H1 (cell line): ENCODE data around the gene MYORG. TPM values are rescaled to one million over a fixed set of nuclear protein-coding genes. Genes with fewer than 3 reads are reported as not detected.

ENCODE experiments used
- CTCF ChIA-PET: fragments of 300-600 bp; sonication (Branson Sonifier 250); formaldehyde crosslinking; loops from one replicate; lab custom pipeline; 2021; ENCODE audit not compliant: partially characterized antibody; lab: Charles Lee
- POLR2A ChIA-PET: fragments of 300-600 bp; sonication (Branson Sonifier 250); formaldehyde crosslinking; loops from one replicate; lab custom pipeline; 2021; ENCODE audit warnings: inconsistent platforms; ENCODE audit not compliant: partially characterized antibody; lab: Charles Lee
- DNase-seq, 2 experiments: peaks; one replicate each; pipeline versions ENCODE4 v3.0.0 to v3.0.0-alpha.2; 2010 to 2022; ENCODE audit warnings: low spot score in 2 of 2, low read depth in 1 of 2, mixed read lengths in 1 of 2
- FAIRE-seq: peaks from 2 replicates; lab custom pipeline; 2011; peaks lifted over from hg19 to GRCh38; lab: Jason Lieb, UNC
- H2AFZ ChIP-seq: 2 replicates; pipeline ENCODE4 v1.8.1; 2012; ENCODE audit warnings: low read length, inconsistent platforms
- H2AK5ac ChIP-seq: 2 replicates; pipeline ENCODE4 v1.6.1; 2013; ENCODE audit warnings: low read depth, low read length
- H2BK120ac ChIP-seq: replicated peaks from 2 replicates; pipeline ENCODE3; 2013; ENCODE audit warnings: low read depth, low read length, inconsistent platforms
- H2BK12ac ChIP-seq: 2 replicates; pipeline ENCODE4 v1.6.1; 2013; ENCODE audit warnings: low read depth, low read length
- H2BK15ac ChIP-seq: 2 replicates; pipeline ENCODE4 v1.6.1; 2013; ENCODE audit warnings: low read length
- H2BK20ac ChIP-seq: 2 replicates; pipeline ENCODE4 v1.6.1; 2013; ENCODE audit warnings: low read length
- H2BK5ac ChIP-seq: 2 replicates; pipeline ENCODE4 v1.6.1; 2013; ENCODE audit warnings: low read depth, low read length
- H3K14ac ChIP-seq: 2 replicates; pipeline ENCODE4 v1.6.1; 2013; ENCODE audit warnings: inconsistent platforms; ENCODE audit not compliant: insufficient read length
- H3K18ac ChIP-seq: 2 replicates; pipeline ENCODE4 v1.6.1; 2013; ENCODE audit warnings: low read length; ENCODE audit errors: extremely low read depth
- H3K23ac ChIP-seq: 2 replicates; pipeline ENCODE4 v1.6.1; 2013; ENCODE audit warnings: inconsistent platforms; ENCODE audit not compliant: insufficient read length
- H3K23me2 ChIP-seq: 2 replicates; pipeline ENCODE4 v1.6.1; 2013; ENCODE audit warnings: low read depth, low read length
- H3K27ac ChIP-seq: 2 replicates; pipeline ENCODE4 v1.6.1; 2011; ENCODE audit warnings: low read depth, low read length, inconsistent platforms
- H3K27me3 ChIP-seq, 4 experiments: replicated peaks in 1 of 4; 1 replicate in 1 of 4; 2 replicates in 3 of 4; pipeline versions ENCODE4 v1.6.1 to v1.8.1; 2011 to 2013; ENCODE audit warnings: low read length in 3 of 4, mild to moderate bottlenecking in 3 of 4, inconsistent platforms in 2 of 4, mixed read lengths in 2 of 4, moderate library complexity in 1 of 4; ENCODE audit not compliant: control insufficient read depth in 3 of 4, insufficient read depth in 3 of 4; ENCODE audit errors: extremely low read depth in 1 of 4
- H3K36me3 ChIP-seq, 4 experiments: 2 replicates each; pipeline versions ENCODE4 v1.6.1 to v1.8.1; 2011 to 2013; ENCODE audit warnings: mild to moderate bottlenecking in 4 of 4, low read length in 3 of 4, moderate library complexity in 2 of 4, control low read depth in 1 of 4, inconsistent platforms in 1 of 4; ENCODE audit not compliant: insufficient read depth in 4 of 4, control insufficient read depth in 2 of 4
- H3K4ac ChIP-seq: replicated peaks from 2 replicates; pipeline ENCODE3; 2013; ENCODE audit warnings: low read length, low read depth, mixed read lengths, inconsistent platforms; ENCODE audit not compliant: insufficient read length
- H3K4me1 ChIP-seq, 4 experiments: replicated peaks in 1 of 4; 1 replicate in 1 of 4; 2 replicates in 3 of 4; pipeline versions ENCODE4 v1.6.1 to v1.8.1; 2011 to 2013; ENCODE audit warnings: low read length in 3 of 4, inconsistent platforms in 2 of 4, mixed read lengths in 1 of 4; ENCODE audit not compliant: insufficient read depth in 4 of 4, control insufficient read depth in 3 of 4
- H3K4me2 ChIP-seq, 2 experiments: 2 replicates each; pipeline versions ENCODE4 v1.6.1 to v1.8.1; 2011 to 2013; ENCODE audit warnings: low read depth in 2 of 2, low read length in 2 of 2, control low read depth in 1 of 2, inconsistent platforms in 1 of 2, mild to moderate bottlenecking in 1 of 2; ENCODE audit not compliant: insufficient read depth in 1 of 2
- H3K4me3 ChIP-seq, 4 experiments: fragments of 200-600, 300-600 bp in 1 of 4; sonication (generic), shearing (Covaris generic), sonication (Bioruptor Twin) in 1 of 4; 2 replicates each; pipeline versions ENCODE4 v1.5.1 to v1.8.1; 2011 to 2016; ENCODE audit warnings: low read length in 4 of 4, low read depth in 3 of 4, control low read depth in 2 of 4, inconsistent platforms in 2 of 4, mild to moderate bottlenecking in 2 of 4, mixed read lengths in 1 of 4, moderate library complexity in 1 of 4; ENCODE audit not compliant: insufficient read depth in 2 of 4; ENCODE audit errors: extremely low read depth in 1 of 4
- H3K56ac ChIP-seq: replicated peaks from 2 replicates; pipeline ENCODE3; 2013; ENCODE audit warnings: low read depth, mild to moderate bottlenecking, mixed read lengths, low read length, inconsistent platforms; ENCODE audit not compliant: insufficient read length
- H3K79me1 ChIP-seq: 2 replicates; pipeline ENCODE4 v1.6.1; 2013; ENCODE audit warnings: low read depth, low read length, control low read depth
- H3K79me2 ChIP-seq, 2 experiments: 2 replicates each; pipeline versions ENCODE4 v1.6.1 to v1.8.1; 2012 to 2013; ENCODE audit warnings: low read length in 2 of 2, mild to moderate bottlenecking in 2 of 2, inconsistent platforms in 1 of 2; ENCODE audit not compliant: insufficient read depth in 2 of 2, control insufficient read depth in 1 of 2
- H3K9ac ChIP-seq, 4 experiments: replicated peaks in 1 of 4; 1 replicate in 1 of 4; 2 replicates in 3 of 4; pipeline versions ENCODE4 v1.6.1 to v1.8.1; 2011 to 2013; ENCODE audit warnings: low read depth in 3 of 4, low read length in 3 of 4, control low read depth in 2 of 4, mild to moderate bottlenecking in 2 of 4, moderate library complexity in 2 of 4, inconsistent platforms in 1 of 4; ENCODE audit errors: extremely low read depth in 1 of 4
- H3K9me3 ChIP-seq, 2 experiments: 2 replicates each; pipeline versions ENCODE4 v1.6.1 to v1.8.1; 2012 to 2013; ENCODE audit warnings: mild to moderate bottlenecking in 2 of 2, moderate library complexity in 2 of 2, control low read depth in 1 of 2, inconsistent platforms in 1 of 2, low read depth in 1 of 2, low read length in 1 of 2, mixed read lengths in 1 of 2; ENCODE audit not compliant: insufficient read depth in 2 of 2
- H4K20me1 ChIP-seq, 2 experiments: replicated peaks in 1 of 2; 2 replicates each; pipeline versions ENCODE3 to v1.8.1; 2011 to 2013; ENCODE audit warnings: inconsistent platforms in 2 of 2, low read length in 2 of 2, mild to moderate bottlenecking in 1 of 2; ENCODE audit not compliant: insufficient read depth in 2 of 2, control insufficient read depth in 1 of 2
- H4K5ac ChIP-seq: 2 replicates; pipeline ENCODE4 v1.6.1; 2013; ENCODE audit warnings: low read length, low read depth, mixed read lengths, inconsistent platforms; ENCODE audit not compliant: insufficient read length
- H4K8ac ChIP-seq: 2 replicates; pipeline ENCODE4 v1.8.0; 2013; ENCODE audit warnings: mild to moderate bottlenecking, moderate library complexity, low read length, inconsistent platforms; ENCODE audit not compliant: insufficient read depth; ENCODE audit errors: extremely low read depth
- H4K91ac ChIP-seq: replicated peaks from 2 replicates; pipeline ENCODE3; 2013; ENCODE audit warnings: low read length, mixed read lengths, inconsistent platforms; ENCODE audit not compliant: insufficient read length
- ATF2 ChIP-seq: IDR thresholded peaks from 2 replicates; pipeline ENCODE4 v1.6.1; 2012; ENCODE audit warnings: low read length, inconsistent platforms
- BACH1 ChIP-seq: IDR thresholded peaks from 2 replicates; pipeline ENCODE4 v1.6.1; 2012; ENCODE audit warnings: low read length, improper control_type of control experiment
- BCL11A ChIP-seq, 2 experiments: IDR thresholded peaks; one replicate each; pipeline ENCODE4 v1.6.1; 2011; ENCODE audit warnings: low read depth in 2 of 2, low read length in 2 of 2, mild to moderate bottlenecking in 2 of 2
- BRCA1 ChIP-seq: IDR thresholded peaks from 2 replicates; pipeline ENCODE4 v1.6.1; 2012; ENCODE audit warnings: low read depth, low read length, improper control_type of control experiment
- CEBPB ChIP-seq: IDR thresholded peaks from 2 replicates; pipeline ENCODE4 v1.6.1; 2012; ENCODE audit warnings: low read depth, low read length
- CTBP2 ChIP-seq: IDR thresholded peaks from 2 replicates; pipeline ENCODE4 v1.7.0; 2011; ENCODE audit warnings: borderline replicate concordance, mild to moderate bottlenecking, moderate library complexity, mixed read lengths, low read length; ENCODE audit not compliant: insufficient read depth, insufficient read length
- EP300 ChIP-seq, 2 experiments: IDR thresholded peaks; 1 replicate in 1 of 2; 2 replicates in 1 of 2; pipeline ENCODE4 v1.6.1; 2011 to 2012; ENCODE audit warnings: low read depth in 2 of 2, low read length in 2 of 2, mild to moderate bottlenecking in 2 of 2, borderline replicate concordance in 1 of 2, inconsistent platforms in 1 of 2, moderate library complexity in 1 of 2
- POU5F1 ChIP-seq: IDR thresholded peaks from 2 replicates; pipeline ENCODE4 v1.6.1; 2011; ENCODE audit warnings: low read depth, mild to moderate bottlenecking, low read length, moderate library complexity
- SIX5 ChIP-seq: IDR thresholded peaks from 2 replicates; pipeline ENCODE4 v1.6.1; 2011; ENCODE audit warnings: mild to moderate bottlenecking, low read depth, low read length
- SP1 ChIP-seq: IDR thresholded peaks from 2 replicates; pipeline ENCODE4 v1.6.1; 2011; ENCODE audit warnings: low read depth, low read length
- TAF1 ChIP-seq: IDR thresholded peaks from 2 replicates; pipeline ENCODE4 v1.6.1; 2011; ENCODE audit warnings: mild to moderate bottlenecking, low read depth, low read length
- WGBS, 2 experiments: shearing (Covaris generic) in 1 of 2; methylation state at CpG; one replicate each; pipeline versions ENCODE4 v1.1.6 to v1.1.7; 2013 to 2015; ENCODE audit warnings: low lambda C conversion rate in 2 of 2, mixed read lengths in 2 of 2, inconsistent platforms in 1 of 2, low coverage in 1 of 2, missing lambda C conversion rate in 1 of 2; ENCODE audit not compliant: insufficient replicate concordance in 2 of 2, insufficient coverage in 1 of 2, insufficient read length in 1 of 2; ENCODE audit errors: extremely low coverage in 1 of 2, missing lambda C conversion rate in 1 of 2; 5-methylcytosine and 5-hydroxymethylcytosine counted together
- polyA plus RNA-seq, 7 experiments: library from polyadenylated mRNA; depleted of rRNA in 3 of 7; stranded (reverse) in 5 of 7; unstranded in 2 of 7; fragments of >200 nt in 5 of 7; fragments of 200-250 nt in 2 of 7; gene quantifications; 1 replicate in 5 of 7; 2 replicates in 1 of 7; 4 replicates in 1 of 7; pipeline versions ENCODE4 v1.2.1 to v1.2.3, GENCODE V29; 2011 to 2013; ENCODE audit warnings: missing spikeins in 2 of 7, mixed read lengths in 2 of 7
- total RNA-seq: library from RNA; stranded (reverse); fragmentation: NEBNext Ultra II Directional; extraction: Animal tissue kit (Norgen Biotek cat#: 25700); gene quantifications from 2 replicates; pipeline ENCODE4 v1.2.1, GENCODE V29; 2021
- TF ChIP-seq, protein P1 (sequence below): IDR thresholded peaks from 2 replicates; pipeline ENCODE4 v1.6.1; 2012; ENCODE audit warnings: inconsistent platforms

Gene MYORG
- total and polyA plus RNA-seq, 2 of the 8 experiments (the other 6 are each of a cell fraction or from before 2014, with no cell fraction given) = 1.2 to 5.9 TPM

DNA sequence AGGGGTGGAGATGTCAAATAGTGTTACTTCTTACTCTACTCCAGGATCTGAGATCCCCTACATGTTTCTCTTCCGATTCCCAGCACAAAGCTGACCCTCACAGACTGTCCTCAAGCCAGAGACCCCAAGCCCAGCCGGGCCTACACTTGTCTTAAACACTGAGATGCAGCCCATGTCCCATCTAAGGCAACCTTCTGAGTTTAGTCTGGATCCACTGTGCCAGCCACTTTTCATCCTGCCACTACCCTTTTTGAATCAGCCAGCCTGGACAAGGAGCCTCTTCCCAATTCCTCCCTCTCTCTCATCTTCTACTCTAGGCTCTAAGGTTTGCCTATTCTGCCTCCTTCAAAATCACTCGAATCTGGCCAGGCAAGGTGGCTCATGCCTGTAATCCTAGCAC is 6.2 kb upstream of the MYORG start:
- Histone ChIP-seq H2AFZ (no peak overlapping the region), H2BK20ac (no peak overlapping the region), H4K20me1 (no peaks in the 10 kb centered on the region), H3K27me3 (peaks cover 3 to 31% (median 28%) of the 10 kb centered on the region in 4 experiments), H3K79me2 (no peaks in the 10 kb centered on the region), H3K4me2 (no peak overlapping the region), H2BK12ac (no peak overlapping the region), H3K18ac (no peak overlapping the region), H4K8ac (no peak overlapping the region), H2AK5ac (no peak overlapping the region), H2BK15ac (no peak overlapping the region), H3K9me3 (no peaks in the 10 kb centered on the region), H4K5ac (no peak overlapping the region), H2BK120ac (no peak overlapping the region), H2BK5ac (no peak overlapping the region), H3K4me3 (no peak overlapping the region), H3K9ac (no peak overlapping the region), H4K91ac (no peak overlapping the region), H3K56ac (no peak overlapping the region), H3K23me2 (peaks cover 20% of the 10 kb centered on the region), H3K4me1 (peaks cover 3 to 12% (median 4%) of the 10 kb centered on the region in 4 experiments; a peak in 6 of 7 replicates), H3K27ac (no peak overlapping the region), H3K14ac (no peak overlapping the region), H3K4ac (no peak overlapping the region), H3K23ac (no peak overlapping the region), H3K36me3 (no peaks in the 10 kb centered on the region; a peak in 1 of 8 replicates), H3K79me1 (no peaks in the 10 kb centered on the region)
- peak in 1 of 2 experiments; percentile 4 for DNase-seq
- 90% methylated on average over 3 of the region's 3 CpGs; no CpG with 5 or more reads in 1 of the 2 experiments for WGBS, 2 experiments
- ChIA-PET POLR2A (no interaction called here), CTCF (interaction anchor here (0.6 to 19.4 kb wide), 4 partner anchors 20 to 220 kb away, joined by 4 to 350 read pairs (median 6); no protein-coding TSS in a partner anchor)
- FAIRE-seq = no peak
- TF ChIP-seq TAF1 = no peak
- no peak for TF ChIP-seq BCL11A (IDR thresholded peaks at IDR 0.05; ENCODE audit: low read depth in 2 of 2, low read length in 2 of 2)
- no peak for TF ChIP-seq BRCA1
- no peak for TF ChIP-seq CTBP2
- no peak for TF ChIP-seq EP300 (IDR thresholded peaks at IDR 0.05; ENCODE audit: borderline replicate concordance in 1 of 2, low read depth in 2 of 2, low read length in 2 of 2)
- TF ChIP-seq ATF2 = no peak
- no peak for TF ChIP-seq BACH1
- TF ChIP-seq, protein P1, sequence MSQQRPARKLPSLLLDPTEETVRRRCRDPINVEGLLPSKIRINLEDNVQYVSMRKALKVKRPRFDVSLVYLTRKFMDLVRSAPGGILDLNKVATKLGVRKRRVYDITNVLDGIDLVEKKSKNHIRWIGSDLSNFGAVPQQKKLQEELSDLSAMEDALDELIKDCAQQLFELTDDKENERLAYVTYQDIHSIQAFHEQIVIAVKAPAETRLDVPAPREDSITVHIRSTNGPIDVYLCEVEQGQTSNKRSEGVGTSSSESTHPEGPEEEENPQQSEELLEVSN = no peak
- TF ChIP-seq SP1 = no peak
- no peak for TF ChIP-seq CEBPB
- TF ChIP-seq SIX5 = no peak
- no peak for TF ChIP-seq POU5F1
